ENCODE measurements around the gene NTHL1.

The NTHL1 gene

DNA sequence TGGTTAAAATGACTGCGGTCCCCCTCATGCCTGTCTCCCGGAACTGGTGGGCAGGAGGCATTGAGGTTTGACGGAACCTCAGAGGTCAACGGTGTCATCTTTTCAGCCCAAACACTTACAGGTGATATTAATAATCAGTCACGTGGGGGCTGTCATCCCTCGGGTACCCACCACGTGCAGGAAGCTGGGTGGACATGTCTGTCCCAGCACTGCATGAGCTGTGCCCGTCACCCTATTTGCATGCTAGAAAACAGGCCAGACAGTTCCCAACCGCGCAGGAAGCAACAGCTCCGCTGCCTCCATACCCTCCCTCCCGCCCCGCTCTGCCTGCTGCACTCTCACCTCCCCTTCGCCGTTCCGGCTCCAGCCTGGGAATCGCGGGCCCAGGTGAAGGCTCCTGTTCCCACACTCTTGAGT lies 56.5 kb downstream of the NTHL1 start:
- DNase-seq = no peak

DNA sequence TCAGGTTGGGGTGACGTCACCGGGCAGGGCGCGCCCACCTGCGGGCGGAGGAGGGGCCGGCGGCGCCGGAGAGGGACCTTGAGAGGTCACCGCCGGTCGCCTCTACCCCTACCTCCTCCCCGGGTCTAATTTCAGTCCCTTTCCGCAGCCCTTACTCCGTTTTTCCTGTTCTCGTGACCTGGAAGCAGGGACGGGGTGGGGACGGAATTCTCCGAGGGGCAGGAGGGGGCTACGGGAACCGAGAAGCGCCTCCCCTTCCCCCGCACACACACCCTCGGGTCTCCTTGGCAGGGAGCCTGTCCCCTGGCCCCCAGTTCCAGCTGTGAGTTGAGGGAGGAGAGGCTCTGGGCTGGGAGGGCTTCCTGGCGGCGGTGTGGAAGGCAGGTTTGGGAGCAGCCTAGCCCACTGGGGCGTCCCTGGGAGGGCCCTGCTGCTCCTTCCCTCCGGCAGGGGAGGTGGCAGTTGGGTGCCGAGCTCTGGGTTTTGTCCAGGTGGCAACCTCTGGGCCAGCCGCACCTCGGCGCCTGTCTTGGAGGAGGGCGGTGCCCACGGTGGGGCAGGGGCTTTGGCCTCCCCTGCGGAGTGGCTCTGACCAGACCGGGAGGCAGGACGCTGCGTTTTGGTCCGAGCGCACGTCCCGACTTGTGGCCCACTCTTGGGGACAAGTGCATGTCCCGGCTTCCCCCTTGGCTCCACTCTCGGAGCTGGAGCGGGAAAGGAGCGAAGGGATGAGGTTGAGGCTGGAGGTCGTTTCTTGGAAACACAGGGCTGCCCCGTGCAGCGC lies 57.1 kb downstream of the NTHL1 start:
- peak; percentile 80 for DNase-seq

- no peak for DNase-seq
Observed at GRCh38 chr16:1990101-1990350, 57.6 kb downstream of the NTHL1 start.
